GM23338 (cell line): ENCODE results near the gene ALG6. TPM values are rescaled to one million over a fixed set of nuclear protein-coding genes. Genes with fewer than 3 reads are reported as not detected.

Source experiments
- ATAC-seq: fragments of 200-7000 bp; cut with Tn5 transposase; 3 replicates; pipeline ENCODE4 v1.9.1; 2020
- DNase-seq: peaks from one replicate; pipeline ENCODE4 v3.0.0-alpha.2; 2015; ENCODE audit warnings: low spot score
- H2AFZ ChIP-seq: fragments of 200-600 bp; sonication (generic); 2 replicates; pipeline ENCODE4 v1.8.0; 2016; ENCODE audit warnings: antibody characterized with exemption, mild to moderate bottlenecking, moderate library complexity
- H3F3A ChIP-seq: fragments of 200-600 bp; sonication (generic); replicated peaks from 2 replicates; pipeline ENCODE4 v1.8.0; 2017; ENCODE audit warnings: antibody characterized with exemption, mixed run types, low read depth
- H3K27ac ChIP-seq: fragments of 200-600 bp; sonication (generic); 2 replicates; pipeline ENCODE4 v1.6.1; 2016; ENCODE audit warnings: low read depth
- H3K27me3 ChIP-seq: fragments of 200-600 bp; sonication (generic); 2 replicates; pipeline ENCODE4 v1.8.0; 2016; ENCODE audit warnings: mild to moderate bottlenecking, mixed run types, moderate library complexity; ENCODE audit not compliant: insufficient read depth
- H3K36me3 ChIP-seq: fragments of 200-600 bp; sonication (generic); 2 replicates; pipeline ENCODE4 v1.8.0; 2016; ENCODE audit warnings: mild to moderate bottlenecking; ENCODE audit not compliant: insufficient read depth
- H3K4me1 ChIP-seq: fragments of 200-600 bp; sonication (generic); 2 replicates; pipeline ENCODE4 v1.8.0; 2016; ENCODE audit warnings: mild to moderate bottlenecking, moderate library complexity; ENCODE audit not compliant: insufficient read depth
- H3K4me2 ChIP-seq: fragments of 200-600 bp; sonication (generic); 2 replicates; pipeline ENCODE4 v1.7.1; 2017; ENCODE audit warnings: mixed run types
- H3K4me3 ChIP-seq: fragments of 200-600 bp; sonication (generic); 2 replicates; pipeline ENCODE4 v1.6.1; 2016; ENCODE audit warnings: mixed run types
- H3K79me2 ChIP-seq: fragments of 200-600 bp; sonication (generic); replicated peaks from 2 replicates; pipeline ENCODE4 v1.8.0; 2017; ENCODE audit warnings: mild to moderate bottlenecking; ENCODE audit not compliant: insufficient read depth
- H3K9me2 ChIP-seq: fragments of 200-600 bp; sonication (generic); 2 replicates; pipeline ENCODE4 v1.8.0; 2017; ENCODE audit not compliant: insufficient read depth
- H4K20me1 ChIP-seq: fragments of 200-600 bp; sonication (generic); replicated peaks from 2 replicates; pipeline ENCODE4 v1.8.0; 2017; ENCODE audit warnings: mild to moderate bottlenecking; ENCODE audit not compliant: insufficient read depth
- H3K27ac Mint-ChIP-seq: 2 replicates; pipeline ENCODE4 v1.8.0; 2020; ENCODE audit warnings: inconsistent platforms, mild to moderate bottlenecking, moderate library complexity, mixed read lengths
- H3K27me3 Mint-ChIP-seq: 3 replicates; pipeline ENCODE4 v1.8.0; 2022; ENCODE audit warnings: low read depth, mild to moderate bottlenecking, moderate library complexity, mixed read lengths, inconsistent platforms; ENCODE audit not compliant: insufficient read depth, poor library complexity
- H3K36me3 Mint-ChIP-seq: 3 replicates; pipeline ENCODE4 v1.8.0; 2021; ENCODE audit warnings: low read depth, mild to moderate bottlenecking, inconsistent platforms, moderate library complexity, mixed read lengths
- H3K4me1 Mint-ChIP-seq: 3 replicates; pipeline ENCODE4 v1.8.0; 2020; ENCODE audit warnings: mild to moderate bottlenecking, inconsistent platforms, mixed read lengths
- H3K4me3 Mint-ChIP-seq: 3 replicates; pipeline ENCODE4 v1.8.0; 2021; ENCODE audit warnings: moderate library complexity, mild to moderate bottlenecking, inconsistent platforms, mixed read lengths
- H3K9me3 Mint-ChIP-seq: 3 replicates; pipeline ENCODE4 v1.8.0; 2020; ENCODE audit warnings: moderate library complexity, mild to moderate bottlenecking, inconsistent platforms, mixed read lengths
- CREB1 ChIP-seq: fragments of 250-450 bp; sonication (Bioruptor Pico); IDR thresholded peaks from 2 replicates; pipeline ENCODE4 v1.5.0; 2020; ENCODE audit warnings: low read depth, mild to moderate bottlenecking, moderate library complexity
- CTCF ChIP-seq, 2 experiments: fragments of 200-600 bp in 1 of 2; sonication (generic) in 1 of 2; conservative IDR thresholded peaks; 2 replicates each; pipeline versions ENCODE4 v1.5.1 to v1.6.1; 2016 to 2017; ENCODE audit warnings: antibody characterized with exemption in 2 of 2, low read depth in 2 of 2, mild to moderate bottlenecking in 2 of 2, moderate library complexity in 1 of 2
- ETS1 ChIP-seq: IDR thresholded peaks from 2 replicates; pipeline ENCODE4 v1.6.1; 2016; ENCODE audit warnings: antibody characterized with exemption
- EZH2 ChIP-seq: fragments of 200-600 bp; sonication (generic); IDR thresholded peaks from one replicate; pipeline ENCODE4 v1.8.0; 2017; ENCODE audit warnings: antibody characterized with exemption, mild to moderate bottlenecking, low read depth; ENCODE audit not compliant: unreplicated experiment
- EZH2phosphoT487 ChIP-seq: fragments of 200-600 bp; sonication (generic); IDR thresholded peaks from one replicate; pipeline ENCODE4 v1.8.1; 2018; ENCODE audit warnings: antibody characterized with exemption; ENCODE audit not compliant: unreplicated experiment
- JUNB ChIP-seq: IDR thresholded peaks from one replicate; pipeline ENCODE4 v1.6.1; 2016; ENCODE audit warnings: antibody characterized with exemption; ENCODE audit not compliant: unreplicated experiment
- NANOG ChIP-seq: IDR thresholded peaks from 2 replicates; pipeline ENCODE4 v1.6.1; 2016; ENCODE audit warnings: antibody characterized with exemption, borderline replicate concordance
- POLR2AphosphoS5 ChIP-seq: IDR thresholded peaks from 2 replicates; pipeline ENCODE4 v1.6.1; 2016; ENCODE audit warnings: antibody characterized with exemption, low read depth
- REST ChIP-seq: IDR thresholded peaks from one replicate; pipeline ENCODE4 v1.6.1; 2018; ENCODE audit warnings: antibody characterized with exemption; ENCODE audit not compliant: unreplicated experiment
- STAT1 ChIP-seq: IDR thresholded peaks from one replicate; pipeline ENCODE4 v1.6.1; 2016; ENCODE audit warnings: antibody characterized with exemption; ENCODE audit not compliant: unreplicated experiment
- ZNF114 ChIP-seq: fragments of 250-450 bp; sonication (Bioruptor Pico); IDR thresholded peaks from 2 replicates; pipeline ENCODE4 v1.5.0; 2020; ENCODE audit warnings: mild to moderate bottlenecking, moderate library complexity
- ZNF331 ChIP-seq: fragments of 250-450 bp; sonication (Bioruptor Pico); IDR thresholded peaks from 2 replicates; pipeline ENCODE4 v1.5.0; 2020; ENCODE audit warnings: low read depth, mild to moderate bottlenecking, moderate library complexity
- ZNF462 ChIP-seq: fragments of 250-450 bp; sonication (Bioruptor Pico); IDR thresholded peaks from 2 replicates; pipeline ENCODE4 v1.5.0; 2020; ENCODE audit warnings: mild to moderate bottlenecking, moderate library complexity
- polyA plus RNA-seq: library from polyadenylated mRNA; unstranded; fragments of >200 nt; fragmentation: Nextera tagmentation; extraction: Ambion mirVana; gene quantifications from 2 replicates; pipeline ENCODE4 v1.2.1, GENCODE V29; 2016
- total RNA-seq: library from RNA; depleted of rRNA; stranded (reverse); fragments of >200 nt; shearing (Covaris generic); gene quantifications from 2 replicates; pipeline ENCODE4 v1.2.3, GENCODE V29; 2014

ALG6 gene
- total and polyA plus RNA-seq, 2 experiments from 2014 or later: 24.1 to 34.6 TPM

GRCh38 chr1:63403386-63403785 is 36.0 kb downstream of the ALG6 start:
- Mint-ChIP-seq H3K27me3 (no peaks in the 10 kb centered on the region), H3K4me1 (peaks cover 4% of the 10 kb centered on the region; the same call in 2 of the 3 replicates)
- no peak for DNase-seq

More at GRCh38 chr1:63403386-63403785, 36.0 kb downstream of the ALG6 start:
- ATAC-seq: no peak
- H3K4me3 ChIP-seq: no peak overlapping the region
- H3F3A ChIP-seq: no peaks in the 10 kb centered on the region; the same call in 1 of the 2 replicates
- no peak overlapping the region for H2AFZ ChIP-seq
- H3K36me3 ChIP-seq: no peaks in the 10 kb centered on the region
- H4K20me1 ChIP-seq: 0 out of 2 replicates have a peak, but pooled peaks cover 8% of the 10 kb centered on the region
- H3K4me2 ChIP-seq: no peak overlapping the region
- no peak overlapping the region for H3K27ac ChIP-seq
- TF ChIP-seq NANOG (no peak), REST (no peak), ZNF114 (no peak), EZH2phosphoT487 (no peak), STAT1 (no peak), ZNF462 (CRISPR knock-in tag) (no peak), POLR2AphosphoS5 (no peak), ZNF331 (CRISPR knock-in tag) (no peak), ETS1 (no peak), JUNB (no peak), CTCF (conservative IDR thresholded peaks at IDR 0.05; ENCODE audit: low read depth in 2 of 2) (no peak), CREB1 (CRISPR knock-in tag) (no peak), EZH2 (no peak)
- H3K27me3 ChIP-seq: no peaks in the 10 kb centered on the region
- H3K36me3 Mint-ChIP-seq: peaks cover 12% of the 10 kb centered on the region; the same call in 2 of the 3 replicates
- no peak overlapping the region for H3K4me3 Mint-ChIP-seq
- H3K9me2 ChIP-seq: no peaks in the 10 kb centered on the region
- no peaks in the 10 kb centered on the region for H3K4me1 ChIP-seq
- H3K27ac Mint-ChIP-seq: no peak overlapping the region
- H3K79me2 ChIP-seq: no peaks in the 10 kb centered on the region
- no peaks in the 10 kb centered on the region for H3K9me3 Mint-ChIP-seq
